OCI-LY1 (cell line): ENCODE measurements around the gene RPS21.

Source experiments
- CTCF ChIP-seq: fragments of 200-600 bp; sonication (generic), shearing (Covaris generic); IDR thresholded peaks from 2 replicates; pipeline ENCODE4 v1.5.1; 2017; ENCODE audit warnings: mild to moderate bottlenecking, antibody characterized with exemption, low read length, moderate library complexity, mixed read lengths
- EZH2 ChIP-seq: fragments of 200-600 bp; sonication (generic), shearing (Covaris generic); IDR thresholded peaks from 2 replicates; pipeline ENCODE4 v1.8.0; 2017; ENCODE audit warnings: borderline replicate concordance, mixed run types, mild to moderate bottlenecking, antibody characterized with exemption, low read length, moderate library complexity, mixed read lengths

- TF ChIP-seq CTCF, result no peak
- TF ChIP-seq EZH2, result no peak
Measured at GRCh38 chr20:62436692-62437091, 49.8 kb downstream of the RPS21 start.
